ENCODE results near the gene LMO1. TPM values are rescaled to one million over a fixed set of nuclear protein-coding genes. Genes with fewer than 3 reads are reported as not detected.

LMO1 gene
- total RNA-seq, 2 experiments from 2014 or later = not detected

- no peak for DNase-seq
- no peak overlapping the region for H3K4me3 Mint-ChIP-seq
- CTCF ChIA-PET = no interaction called here
Observed at GRCh38 chr11:8285228-8285627, 21.6 kb upstream of the LMO1 start.

DNA sequence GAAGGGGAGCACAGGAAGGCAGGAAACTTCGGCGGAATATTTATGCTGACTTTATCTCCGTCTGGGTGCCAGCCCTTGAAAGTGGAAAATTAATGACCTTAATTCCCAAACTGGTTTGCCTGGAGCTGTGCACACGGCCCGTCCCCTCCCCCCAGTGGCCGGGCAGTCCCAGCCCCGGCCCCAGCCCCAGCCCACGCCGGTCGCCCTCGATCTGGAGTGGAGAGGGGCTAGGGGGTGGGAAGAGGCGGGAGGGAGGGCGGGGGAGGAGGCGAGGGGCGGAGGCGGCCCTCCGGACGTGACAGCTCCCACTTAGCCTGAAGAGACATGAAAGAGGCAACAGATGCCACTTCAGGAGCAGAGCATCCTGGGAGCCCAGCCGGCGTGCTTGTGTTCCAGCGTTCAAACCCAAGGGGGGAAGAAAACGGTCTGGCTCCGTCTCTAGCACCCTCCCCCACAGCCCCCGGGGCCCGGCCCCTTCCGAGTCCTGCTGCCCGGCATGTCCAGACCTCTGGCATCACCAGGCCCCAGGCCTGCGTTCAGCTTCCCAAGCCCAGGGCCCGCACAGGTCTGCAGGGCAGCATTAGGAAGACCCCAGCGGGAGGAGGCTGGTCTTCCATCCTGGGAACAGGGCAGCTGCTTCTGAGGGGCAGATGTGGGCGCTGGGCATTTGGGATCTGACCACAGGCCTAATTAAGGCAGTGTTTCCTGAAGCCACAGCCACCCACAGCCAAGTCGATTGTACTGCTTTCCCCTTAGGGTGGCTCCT, 20.0 kb upstream of the LMO1 start:
- no peak overlapping the region for H3K4me3 Mint-ChIP-seq
- H3K4me1 Mint-ChIP-seq = no peaks in the 10 kb centered on the region
- DNase-seq = no peak
- CTCF ChIA-PET = no interaction called here
- H3K27ac Mint-ChIP-seq = no peak overlapping the region
- POLR2A ChIA-PET = no interaction called here
- H3K27me3 Mint-ChIP-seq = peaks cover 7% of the 10 kb centered on the region
- H3K36me3 Mint-ChIP-seq (ENCODE audit: low read depth) = no peaks in the 10 kb centered on the region
- H3K9me3 Mint-ChIP-seq = no peaks in the 10 kb centered on the region

More at GRCh38 chr11:8285228-8285627, 21.6 kb upstream of the LMO1 start:
- Mint-ChIP-seq H3K27ac (no peak overlapping the region), H3K27me3 (peaks cover 7% of the 10 kb centered on the region), H3K4me1 (no peaks in the 10 kb centered on the region), H3K9me3 (no peaks in the 10 kb centered on the region), H3K36me3 (ENCODE audit: low read depth) (no peaks in the 10 kb centered on the region)
- POLR2A ChIA-PET = no interaction called here

DNA sequence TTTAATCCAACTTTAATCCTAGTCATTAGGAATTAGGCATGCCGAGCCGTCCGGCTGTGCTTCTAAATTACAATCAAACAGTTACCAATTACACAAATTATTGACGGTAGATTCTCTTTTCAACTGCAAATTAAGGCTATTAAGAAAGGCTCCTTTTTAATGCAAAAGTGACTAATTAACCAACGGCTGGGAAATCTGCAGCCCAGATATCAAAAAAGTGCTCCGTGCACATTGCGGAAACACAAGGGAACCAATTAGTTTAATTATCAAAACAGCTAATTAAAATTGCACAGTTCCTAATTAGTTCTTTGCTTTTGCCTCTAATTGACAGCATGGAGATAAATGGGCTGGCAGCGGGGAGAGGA, 19.4 kb upstream of the LMO1 start:
- no peak overlapping the region for H3K27ac Mint-ChIP-seq
- H3K27me3 Mint-ChIP-seq = peaks cover 7% of the 10 kb centered on the region
- no peaks in the 10 kb centered on the region for H3K9me3 Mint-ChIP-seq
- H3K4me1 Mint-ChIP-seq = no peaks in the 10 kb centered on the region
- no peaks in the 10 kb centered on the region for H3K36me3 Mint-ChIP-seq (ENCODE audit: low read depth)
- DNase-seq = no peak
- POLR2A ChIA-PET = no interaction called here
- CTCF ChIA-PET = no interaction called here
- no peak overlapping the region for H3K4me3 Mint-ChIP-seq

DNA sequence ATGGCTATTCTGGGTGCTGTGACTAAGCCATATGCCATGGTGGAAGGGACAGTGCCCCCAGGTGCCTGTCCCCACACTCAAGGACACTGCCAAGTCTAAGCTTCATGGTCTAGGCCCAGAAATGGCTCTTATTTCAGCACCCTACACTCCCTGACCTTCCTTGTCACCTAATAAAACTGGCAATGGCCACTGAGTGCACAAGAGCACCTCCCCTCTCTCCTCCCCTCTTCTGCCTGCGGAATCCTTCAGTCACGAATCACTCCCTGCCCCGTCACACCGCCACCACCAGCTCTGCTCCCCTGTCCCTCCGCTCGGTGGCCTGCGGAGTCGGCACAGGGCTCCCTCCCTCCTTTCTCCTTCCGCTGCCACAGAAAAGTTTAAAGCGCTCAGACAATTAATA, 19.0 kb upstream of the LMO1 start:
- DNase-seq = no peak
- CTCF ChIA-PET = no interaction called here
- Mint-ChIP-seq H3K9me3 (no peaks in the 10 kb centered on the region), H3K36me3 (ENCODE audit: low read depth) (no peaks in the 10 kb centered on the region), H3K27me3 (peaks cover 7% of the 10 kb centered on the region), H3K4me3 (no peak overlapping the region), H3K27ac (no peak overlapping the region), H3K4me1 (no peaks in the 10 kb centered on the region)
- POLR2A ChIA-PET = no interaction called here

- ChIA-PET POLR2A (no interaction called here), CTCF (no interaction called here)
- DNase-seq = no peak
- Mint-ChIP-seq H3K27me3 (peaks cover 10% of the 10 kb centered on the region), H3K27ac (no peak overlapping the region), H3K36me3 (ENCODE audit: low read depth) (no peaks in the 10 kb centered on the region), H3K9me3 (no peaks in the 10 kb centered on the region), H3K4me1 (no peaks in the 10 kb centered on the region), H3K4me3 (no peak overlapping the region)
Observed at GRCh38 chr11:8281266-8281665, 17.6 kb upstream of the LMO1 start.

DNA sequence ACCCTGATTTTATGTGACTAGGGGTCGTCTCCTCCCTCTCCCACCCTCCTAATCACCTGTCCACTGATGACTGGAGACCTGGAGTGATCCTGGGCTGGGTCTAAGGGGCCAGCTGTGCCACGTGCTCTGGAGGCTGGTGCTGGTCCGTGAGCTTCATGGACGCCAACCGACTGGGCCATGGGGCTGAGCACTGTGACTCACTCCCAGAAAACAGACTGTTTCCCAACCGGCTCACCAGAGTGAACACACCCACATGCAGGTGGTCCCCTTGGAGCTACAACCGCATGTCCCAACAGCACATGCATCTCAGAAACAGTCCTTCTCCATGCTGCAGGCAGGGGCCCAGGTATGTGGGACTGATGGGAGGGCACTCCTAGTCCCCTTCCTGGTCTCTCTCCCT, 14.0 kb upstream of the LMO1 start:
- no peaks in the 10 kb centered on the region for H3K9me3 Mint-ChIP-seq
- peaks cover 15% of the 10 kb centered on the region for H3K27me3 Mint-ChIP-seq
- ChIA-PET CTCF (no interaction called here), POLR2A (no interaction called here)
- H3K4me3 Mint-ChIP-seq = no peak overlapping the region
- no peak overlapping the region for H3K27ac Mint-ChIP-seq
- no peaks in the 10 kb centered on the region for H3K36me3 Mint-ChIP-seq (ENCODE audit: low read depth)
- no peak for DNase-seq
- no peaks in the 10 kb centered on the region for H3K4me1 Mint-ChIP-seq

GRCh38 chr11:8276528-8276927, 12.8 kb upstream of the LMO1 start:
- POLR2A ChIA-PET = no interaction called here
- no peaks in the 10 kb centered on the region for H3K36me3 Mint-ChIP-seq (ENCODE audit: low read depth)
- no peak for DNase-seq
- CTCF ChIA-PET = no interaction called here
- H3K27ac Mint-ChIP-seq = no peak overlapping the region
- no peaks in the 10 kb centered on the region for H3K4me1 Mint-ChIP-seq
- no peak overlapping the region for H3K4me3 Mint-ChIP-seq
- H3K27me3 Mint-ChIP-seq = peaks cover 22% of the 10 kb centered on the region
- H3K9me3 Mint-ChIP-seq = no peaks in the 10 kb centered on the region

DNA sequence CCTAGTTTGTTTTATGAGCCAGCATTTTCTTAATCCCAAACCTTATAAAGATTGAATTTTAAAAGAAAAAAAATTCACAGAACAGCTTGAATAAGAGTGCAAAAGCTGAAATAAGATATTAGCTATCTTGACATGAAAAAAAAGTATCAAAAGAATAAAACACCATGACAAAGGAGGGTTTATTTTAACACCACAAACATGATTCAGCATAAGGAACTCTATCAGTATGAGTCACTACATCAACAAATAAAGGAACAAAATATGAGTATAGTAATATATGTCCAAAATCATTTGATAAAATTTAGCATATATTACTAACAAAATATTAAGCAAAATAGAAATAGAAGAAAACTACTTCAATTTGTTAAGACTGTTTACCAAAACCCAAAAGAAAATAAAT, 9.6 kb upstream of the LMO1 start:
- Mint-ChIP-seq H3K27ac (no peak overlapping the region), H3K9me3 (no peaks in the 10 kb centered on the region), H3K36me3 (ENCODE audit: low read depth) (no peaks in the 10 kb centered on the region), H3K27me3 (peaks cover 51% of the 10 kb centered on the region), H3K4me1 (peaks cover 2% of the 10 kb centered on the region), H3K4me3 (no peak overlapping the region)
- ChIA-PET CTCF (no interaction called here), POLR2A (no interaction called here)
- DNase-seq = no peak

DNA sequence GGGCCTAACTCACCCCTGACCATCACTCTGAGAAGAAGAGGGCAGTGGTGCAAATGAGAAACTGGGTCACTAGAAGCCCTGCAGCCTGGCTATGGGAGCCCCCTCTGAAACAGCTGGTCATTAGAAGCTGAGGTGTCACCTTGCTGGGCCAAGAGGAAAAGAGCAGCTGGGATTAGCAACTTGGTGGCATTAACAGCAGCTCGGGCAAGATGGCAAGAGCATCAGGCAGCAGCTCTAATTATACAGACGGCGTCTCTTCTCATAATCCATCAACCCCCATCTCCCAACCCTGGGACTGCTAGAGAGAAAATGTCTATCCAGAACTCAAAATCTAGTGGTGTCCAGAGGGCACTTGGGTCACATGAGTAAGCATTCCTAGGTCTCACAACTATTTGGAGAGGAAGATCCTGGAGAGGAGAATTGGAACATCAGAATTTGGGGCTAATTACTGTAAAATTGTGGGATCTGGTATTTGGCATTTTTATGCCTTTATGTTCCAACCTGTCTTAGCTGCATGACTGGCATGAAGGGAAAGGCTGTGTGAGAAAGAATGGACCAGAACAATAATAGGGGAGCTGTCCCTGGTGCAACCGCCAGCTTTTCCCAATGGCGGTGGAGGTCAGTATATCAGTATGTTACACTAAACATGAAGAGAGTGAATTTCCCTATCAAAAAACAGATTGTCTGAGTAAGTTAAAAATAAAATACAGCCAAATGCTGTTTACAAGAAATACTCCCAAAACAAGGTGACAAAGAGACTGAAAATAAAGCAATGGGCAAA, 7.6 kb upstream of the LMO1 start:
- ChIA-PET POLR2A (no interaction called here), CTCF (interaction anchor here (0.5 kb wide), 1 partner anchor 1672 kb away, joined by 3 read pairs; no protein-coding TSS in a partner anchor)
- Mint-ChIP-seq H3K27ac (no peak overlapping the region), H3K27me3 (peaks cover 62% of the 10 kb centered on the region), H3K9me3 (no peaks in the 10 kb centered on the region), H3K36me3 (ENCODE audit: low read depth) (no peaks in the 10 kb centered on the region), H3K4me1 (peaks cover 2% of the 10 kb centered on the region), H3K4me3 (no peak overlapping the region)
- DNase-seq = no peak

DNA sequence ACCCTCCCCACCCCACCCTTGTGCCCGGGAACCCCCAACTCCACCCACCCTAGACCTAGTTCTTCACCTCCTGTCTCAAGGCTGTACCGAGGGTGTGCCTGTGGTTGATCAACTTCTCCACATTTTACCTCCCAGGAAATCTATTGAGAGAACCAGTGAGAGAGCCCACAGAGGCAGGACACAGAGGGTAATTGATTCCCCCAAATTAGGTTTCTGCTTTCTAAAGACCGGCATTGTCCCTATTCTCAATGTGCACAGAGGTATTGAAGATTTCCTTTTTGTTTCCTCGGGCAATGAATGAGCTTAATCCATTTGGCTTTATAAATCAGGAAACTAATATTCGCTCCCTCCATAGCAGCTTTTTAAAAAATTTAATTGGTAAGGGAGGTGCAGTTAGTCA, 6.0 kb upstream of the LMO1 start:
- peaks cover 2% of the 10 kb centered on the region for H3K4me1 Mint-ChIP-seq
- no peak overlapping the region for H3K4me3 Mint-ChIP-seq
- H3K27me3 Mint-ChIP-seq = peaks cover 64% of the 10 kb centered on the region
- CTCF ChIA-PET = interaction anchor here (1.0 kb wide), 1 partner anchor 237 kb away, joined by 3 read pairs; no protein-coding TSS in a partner anchor
- no peaks in the 10 kb centered on the region for H3K9me3 Mint-ChIP-seq
- POLR2A ChIA-PET = no interaction called here
- no peak overlapping the region for H3K27ac Mint-ChIP-seq
- no peak for DNase-seq
- no peaks in the 10 kb centered on the region for H3K36me3 Mint-ChIP-seq (ENCODE audit: low read depth)

DNA sequence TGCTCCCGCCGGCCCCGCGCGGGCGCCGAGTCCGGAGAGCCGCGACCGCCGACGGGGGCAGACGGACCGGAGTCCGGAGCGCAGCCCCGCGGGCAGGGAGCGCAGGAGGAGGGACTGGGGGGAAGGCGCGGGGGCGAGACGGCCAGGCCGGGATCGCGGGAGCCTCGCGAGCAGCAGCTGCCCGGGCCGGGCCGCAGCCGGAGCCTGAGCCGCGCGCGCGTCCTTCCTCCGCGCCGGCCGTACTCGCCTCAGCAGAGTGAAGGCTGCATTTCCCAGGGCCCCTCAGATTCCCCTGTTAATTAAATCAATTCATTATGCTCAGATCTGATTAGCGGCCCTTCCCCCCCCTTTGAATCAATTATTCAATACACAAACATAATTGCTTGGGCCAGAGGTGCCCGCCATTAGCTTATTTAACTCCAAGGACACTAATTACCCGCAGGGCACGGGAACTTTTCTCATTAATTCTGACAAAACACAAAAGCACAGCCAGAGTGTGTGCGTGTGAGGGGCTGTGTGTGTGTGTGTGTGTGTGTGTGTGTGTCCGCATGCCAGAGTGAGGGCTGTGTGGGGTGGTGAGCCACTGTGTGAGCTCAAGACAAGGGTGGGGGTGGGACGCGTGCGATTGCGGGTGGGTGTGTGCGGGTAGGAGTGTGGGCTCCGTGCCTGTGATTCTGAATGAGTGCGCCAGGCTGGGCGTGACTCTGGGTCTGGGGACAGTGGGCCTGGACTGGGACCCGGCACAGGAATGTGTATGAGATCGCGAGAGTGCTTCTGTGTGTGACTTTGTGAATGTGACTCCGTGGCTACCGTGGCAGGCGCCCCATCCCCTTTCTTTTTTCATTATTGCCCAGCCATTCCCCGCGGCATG, 5.1 kb upstream of the LMO1 start:
- no peaks in the 10 kb centered on the region for H3K9me3 Mint-ChIP-seq
- peaks cover 68% of the 10 kb centered on the region for H3K27me3 Mint-ChIP-seq
- no peak for DNase-seq
- H3K4me1 Mint-ChIP-seq = peaks cover 6% of the 10 kb centered on the region
- no peaks in the 10 kb centered on the region for H3K36me3 Mint-ChIP-seq (ENCODE audit: low read depth)
- H3K4me3 Mint-ChIP-seq = no peak overlapping the region
- ChIA-PET CTCF (no interaction called here), POLR2A (no interaction called here)
- no peak overlapping the region for H3K27ac Mint-ChIP-seq

DNA sequence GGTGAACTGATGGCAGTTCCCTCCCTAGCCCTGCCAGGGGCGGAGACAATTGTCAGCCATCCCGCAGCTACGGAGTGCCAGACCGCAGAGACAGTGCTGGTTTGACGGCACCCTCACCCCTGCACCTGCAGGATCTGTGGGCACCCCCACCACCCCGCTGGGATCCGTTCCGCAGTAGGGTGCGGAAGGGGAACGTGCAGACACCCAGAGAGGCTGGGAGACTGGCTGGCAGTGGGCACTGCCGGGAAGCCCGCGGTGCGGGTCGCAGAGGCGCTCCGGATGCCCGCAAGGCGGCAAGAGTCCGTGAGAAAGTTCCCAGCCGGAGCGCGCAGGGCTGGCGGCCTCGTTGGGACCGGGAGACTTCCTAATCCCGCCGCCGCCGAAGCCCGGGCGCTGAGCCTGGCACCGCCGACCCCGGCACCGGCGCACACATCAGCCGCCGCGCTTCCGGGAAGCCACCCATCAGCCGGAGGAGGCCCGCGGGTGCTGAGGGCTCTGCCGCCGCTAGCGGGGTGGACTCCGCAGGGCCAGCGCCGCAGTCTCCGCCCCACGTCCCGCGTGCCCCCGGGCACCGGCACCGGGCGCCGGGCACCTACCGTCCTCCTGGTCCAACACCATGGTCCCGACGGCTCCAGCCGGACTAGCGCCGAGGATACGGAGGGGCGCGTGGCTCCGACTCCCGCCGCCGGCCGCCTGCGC, 4.3 kb upstream of the LMO1 start:
- DNase-seq = peak; percentile 29
- Mint-ChIP-seq H3K36me3 (ENCODE audit: low read depth) (no peaks in the 10 kb centered on the region), H3K4me3 (no peak overlapping the region), H3K4me1 (peaks cover 11% of the 10 kb centered on the region), H3K9me3 (no peaks in the 10 kb centered on the region), H3K27ac (no peak overlapping the region), H3K27me3 (peaks cover 74% of the 10 kb centered on the region)
- CTCF ChIA-PET = interaction anchor here (1.3 kb wide), 1 partner anchor 13 kb away, joined by 3 read pairs; no protein-coding TSS in a partner anchor
- POLR2A ChIA-PET = no interaction called here

Data from activated CD4-positive, alpha-beta T cell treated with anti-CD3 and anti-CD28 coated beads, Interleukin-2, amount 10 ng/mL, durations not matched to agents 7 days and 5 days (primary cell).